ENCODE measurements around the gene EXTL1. TPM values are rescaled to one million over a fixed set of nuclear protein-coding genes. Genes with fewer than 3 reads are reported as not detected.
A peak's percentile ranks its signal among the peaks of the same experiment; 100 is the strongest.

Gene EXTL1
- total and polyA plus RNA-seq, 10 of the 15 experiments (the other 5 are each of a cell fraction or from before 2014, with no cell fraction given), result not detected

GRCh38 chr1:26019641-26020315, 1.8 kb upstream of the EXTL1 start:
- DNase-seq (ENCODE audit: low read depth, low spot score) (no peak), FAIRE-seq (peak; percentile 85), ATAC-seq (peak; percentile 35)
- no peaks in the 10 kb centered on the region for H3K36me3 ChIP-seq (ENCODE audit: control insufficient read depth in 2 of 2, insufficient read depth in 2 of 2, low read length in 1 of 2)
- no TSS peak for BruUV-seq (replicated peaks)
- no peak overlapping the region for H3K9ac ChIP-seq (ENCODE audit: control insufficient read depth, insufficient read depth, low read length)
- TF ChIP-seq CHD2 (IDR thresholded peaks at IDR 0.05; ENCODE audit: borderline replicate concordance, low read depth, low read length) (no peak), RUNX3 (IDR thresholded peaks at IDR 0.05; ENCODE audit: low read length) (peak; percentile 53; the same call in 1 of the 2 replicates), SPI1 (IDR thresholded peaks at IDR 0.05; ENCODE audit: borderline replicate concordance, insufficient read depth, low read depth, low read length) (peak; percentile 50; the same call in 1 of the 2 replicates)
- H3K27me3 ChIP-seq (replicated peaks in 1 of 2; ENCODE audit: control insufficient read depth in 2 of 2, insufficient read depth in 2 of 2, low read length in 1 of 2), result no peaks in the 10 kb centered on the region; a peak in 3 of 4 replicates
- no peaks in the 10 kb centered on the region for H3K9me3 ChIP-seq (replicated peaks; ENCODE audit: control insufficient read depth, insufficient read depth, low read length)
- intact Hi-C loops (cut with micrococcal nuclease; ENCODE audit: unreplicated experiment) (no loop called here), in situ Hi-C loops (cut with MboI) (no loop called here)
- peaks cover 8% of the 10 kb centered on the region; the same call in 1 of the 2 replicates for H3K4me1 ChIP-seq (ENCODE audit: control insufficient read depth, insufficient read depth, low read length)
- H3K79me2 ChIP-seq (ENCODE audit: control insufficient read depth, insufficient read depth, low read length), result no peaks in the 10 kb centered on the region
- H2AFZ ChIP-seq (ENCODE audit: control insufficient read depth, low read depth, low read length), result no peak overlapping the region
- no peak overlapping the region for H3K4me3 ChIP-seq
- no peak overlapping the region for H3K27ac ChIP-seq (ENCODE audit: control insufficient read depth, insufficient read depth)
- ChIA-PET POLR2A (no interaction called here), SMC1A (ENCODE audit: uncharacterized antibody, unreplicated experiment) (interaction anchor here (0.6 to 0.9 kb wide), 2 partner anchors 8 to 126 kb away, joined by 3 read pairs; no protein-coding TSS in a partner anchor), CTCF (interaction anchor here (1.1 kb wide), 1 partner anchor 16 kb away, joined by 4 read pairs; no protein-coding TSS in a partner anchor), RAD21 (ENCODE audit: unreplicated experiment) (no interaction called here)
- WGBS (ENCODE audit: insufficient coverage, insufficient replicate concordance, low lambda C conversion rate, missing lambda C conversion rate), result 51% methylated on average over 8 of the region's 8 CpGs
- peak overlapping the region; percentile 20; the same call in 1 of the 2 replicates for H3K4me2 ChIP-seq (ENCODE audit: control insufficient read depth, insufficient read depth)
- no peaks in the 10 kb centered on the region for H4K20me1 ChIP-seq (ENCODE audit: control insufficient read depth, insufficient read depth)

- peaks cover 8% of the 10 kb centered on the region; the same call in 1 of the 2 replicates for H3K4me1 ChIP-seq (ENCODE audit: control insufficient read depth, insufficient read depth, low read length)
- POLR2A ChIA-PET, result no interaction called here
Observed at GRCh38 chr1:26020330-26020768, 1.2 kb upstream of the EXTL1 start.

More at GRCh38 chr1:26020330-26020768, 1.2 kb upstream of the EXTL1 start:
- H3K4me2 ChIP-seq (ENCODE audit: control insufficient read depth, insufficient read depth), result no peak overlapping the region
- ChIA-PET CTCF (interaction anchor here (1.1 kb wide), 1 partner anchor 15 kb away, joined by 4 read pairs; no protein-coding TSS in a partner anchor), SMC1A (ENCODE audit: uncharacterized antibody, unreplicated experiment) (interaction anchor here (0.6 to 0.9 kb wide), 2 partner anchors 9 to 125 kb away, joined by 3 read pairs; no protein-coding TSS in a partner anchor), RAD21 (ENCODE audit: unreplicated experiment) (no interaction called here)
- H3K79me2 ChIP-seq (ENCODE audit: control insufficient read depth, insufficient read depth, low read length), result no peaks in the 10 kb centered on the region
- peak; percentile 36; the same call in 1 of the 2 replicates for TF ChIP-seq MLLT1 (IDR thresholded peaks at IDR 0.05)
- no peak for TF ChIP-seq EZH2 (IDR thresholded peaks at IDR 0.05; ENCODE audit: borderline replicate concordance, control insufficient read depth, low read depth, low read length)
- peak; percentile 31; the same call in 1 of the 3 replicates for TF ChIP-seq POU2F2 (IDR thresholded peaks at IDR 0.05; ENCODE audit: borderline replicate concordance, low read depth, low read length)
- H2AFZ ChIP-seq (ENCODE audit: control insufficient read depth, low read depth, low read length), result no peak overlapping the region
- H3K9me3 ChIP-seq (replicated peaks; ENCODE audit: control insufficient read depth, insufficient read depth, low read length), result no peaks in the 10 kb centered on the region
- no peak overlapping the region for H3K9ac ChIP-seq (ENCODE audit: control insufficient read depth, insufficient read depth, low read length)
- no peaks in the 10 kb centered on the region for H3K36me3 ChIP-seq (ENCODE audit: control insufficient read depth in 2 of 2, insufficient read depth in 2 of 2, low read length in 1 of 2)
- in situ Hi-C loops (cut with MboI), result no loop called here
- H3K4me3 ChIP-seq, result no peak overlapping the region
- intact Hi-C loops (cut with micrococcal nuclease; ENCODE audit: unreplicated experiment), result no loop called here
- FAIRE-seq, result no peak
- H4K20me1 ChIP-seq (ENCODE audit: control insufficient read depth, insufficient read depth), result no peaks in the 10 kb centered on the region
- no TSS peak for BruUV-seq (replicated peaks)
- ATAC-seq, result no peak
- WGBS (ENCODE audit: insufficient coverage, insufficient replicate concordance, low lambda C conversion rate, missing lambda C conversion rate), result 45% methylated on average over 6 of the region's 6 CpGs
- H3K27me3 ChIP-seq (replicated peaks in 1 of 2; ENCODE audit: control insufficient read depth in 2 of 2, insufficient read depth in 2 of 2, low read length in 1 of 2), result no peaks in the 10 kb centered on the region; a peak in 3 of 4 replicates
- no peak overlapping the region for H3K27ac ChIP-seq (ENCODE audit: control insufficient read depth, insufficient read depth)
- DNase-seq (ENCODE audit: low read depth, low spot score), result no peak

Data from GM12878 (cell line).